HTR-8/SVneo (cell line): ENCODE data around the gene VENTX.
"Not testable (repeated sequence)": the region's sequence is repeated elsewhere in the genome, so short reads cannot be mapped to it uniquely, and the experiment has no call there.

Source experiments
- DNase-seq: peaks from one replicate; pipeline ENCODE4 v3.0.0; 2011; ENCODE audit warnings: low spot score, mixed read lengths; ENCODE audit not compliant: insufficient read length
- FAIRE-seq: peaks from 2 replicates; lab custom pipeline; 2011; peaks lifted over from hg19 to GRCh38; lab: Jason Lieb, UNC

Gene VENTX

DNA sequence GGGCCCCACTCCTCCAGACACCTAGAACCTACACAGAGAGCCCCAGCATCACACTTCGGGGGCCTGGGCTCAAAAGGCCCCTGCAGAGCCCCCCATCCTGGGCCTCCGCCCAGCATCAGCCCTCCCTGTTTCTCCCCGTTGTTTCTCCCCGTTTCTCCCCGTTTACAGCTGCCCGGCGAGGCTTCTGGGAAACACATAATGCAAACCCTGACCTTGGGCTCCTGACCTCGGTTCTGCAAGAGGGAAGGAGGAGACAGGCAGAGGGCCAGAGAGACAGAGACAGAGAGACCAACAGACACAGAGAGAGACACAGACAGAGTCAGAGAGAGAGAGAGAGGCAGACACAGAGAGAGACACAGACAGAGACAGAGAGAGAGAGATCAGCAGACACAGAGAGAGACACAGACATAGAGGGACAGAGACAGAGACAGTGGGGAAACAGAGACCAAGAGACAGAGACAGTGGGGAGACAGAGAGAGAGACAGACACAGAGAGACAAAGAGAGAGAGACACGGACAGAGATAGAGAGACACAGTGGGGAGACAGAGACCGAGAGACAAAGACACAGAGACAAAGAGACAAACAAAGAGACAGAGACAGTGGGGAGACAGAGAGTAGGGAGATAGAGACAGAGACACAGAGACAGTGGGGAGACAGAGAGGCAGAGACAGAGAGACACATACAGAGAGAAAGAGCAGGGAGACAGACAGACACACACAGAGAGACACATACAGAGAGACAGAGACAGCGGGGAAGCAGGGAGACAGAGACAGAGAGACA is 12.5 kb downstream of the VENTX start:
- DNase-seq (no peak), FAIRE-seq (no peak)

DNA sequence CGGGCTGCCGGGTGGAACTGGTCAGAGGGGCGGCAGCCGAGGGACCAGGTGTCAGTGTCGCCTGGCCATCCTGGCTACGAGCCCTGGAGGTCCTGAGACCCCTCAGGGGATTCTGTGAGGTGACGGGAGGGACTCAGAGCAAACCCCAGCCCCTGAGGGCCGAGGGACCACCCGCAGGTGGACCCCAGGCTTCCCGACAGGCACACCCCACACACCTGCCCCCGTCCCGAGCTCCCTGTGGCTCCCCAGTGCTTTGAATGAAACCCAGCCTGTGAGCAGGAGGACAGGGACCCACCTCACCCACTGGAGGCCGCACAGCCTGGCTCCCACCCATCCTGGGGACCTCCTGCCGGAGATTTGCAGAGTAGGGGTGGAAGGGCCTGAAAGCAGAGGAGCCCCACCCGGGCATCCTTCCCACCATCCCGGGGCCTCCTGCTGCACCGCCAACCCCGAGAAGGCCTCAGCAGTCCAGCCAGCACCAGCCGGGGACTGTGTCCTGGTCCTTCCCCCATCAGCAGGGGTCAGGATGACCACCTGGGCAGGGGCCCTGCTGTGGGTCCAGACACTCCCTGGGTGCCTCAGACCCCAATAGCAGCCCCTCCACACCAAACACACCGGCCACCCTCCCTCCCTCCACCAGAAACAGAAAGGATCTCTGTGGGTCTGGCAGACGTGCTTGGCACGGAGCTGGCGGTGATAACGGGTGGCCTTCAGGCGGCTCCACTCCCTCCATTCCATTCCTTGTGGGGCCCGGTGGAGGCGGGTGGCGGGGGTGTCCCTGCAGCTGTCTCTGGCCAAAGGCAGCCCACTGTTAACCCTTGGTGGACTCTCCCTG is 13.9 kb downstream of the VENTX start:
- FAIRE-seq (no peak), DNase-seq (no peak)

DNA sequence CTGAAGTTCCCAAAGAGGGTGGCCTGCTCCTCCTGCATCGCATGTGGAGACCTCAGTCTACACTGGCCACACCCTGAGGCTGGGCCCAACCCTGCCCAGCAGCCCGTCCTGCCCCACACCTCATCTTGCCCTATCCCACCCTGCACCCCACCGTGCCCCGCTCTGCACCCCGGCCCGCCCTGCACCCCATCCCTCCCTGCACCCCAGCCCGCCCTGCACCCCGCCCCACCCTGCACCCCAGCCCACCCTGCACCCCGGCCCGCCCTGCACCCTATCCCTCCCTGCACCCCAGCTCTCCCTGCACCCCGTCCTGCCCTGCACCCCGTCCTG is 14.5 kb downstream of the VENTX start:
- no peak for DNase-seq
- FAIRE-seq, result no peak

DNA sequence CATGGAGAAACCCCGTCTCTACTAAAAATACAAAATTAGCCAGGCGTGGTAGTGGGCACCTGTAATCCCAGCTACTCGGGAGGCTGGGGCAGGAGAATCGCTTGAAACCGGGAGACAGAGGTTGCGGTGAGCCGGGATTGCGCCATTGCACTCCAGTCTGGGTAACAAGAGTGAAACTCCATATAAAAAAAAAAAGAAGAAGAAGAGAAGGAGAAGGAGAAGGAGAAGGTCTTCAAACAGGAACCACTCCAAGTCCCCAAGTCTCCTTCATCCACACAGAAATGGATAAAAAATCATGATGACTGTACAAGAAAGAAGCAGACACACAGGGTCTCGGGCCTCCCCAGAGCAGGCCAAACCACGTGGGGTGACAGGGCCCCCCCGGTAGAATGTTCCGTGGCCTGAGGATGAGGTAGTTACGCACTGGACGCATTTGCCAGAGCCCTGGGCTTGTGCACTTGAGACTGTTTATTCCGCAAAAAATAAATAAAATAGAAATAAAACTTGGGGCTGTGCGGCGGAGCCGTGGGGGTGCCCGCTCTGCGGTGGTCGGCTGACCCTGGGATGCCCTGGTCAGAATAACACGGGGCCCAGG is 15.8 kb downstream of the VENTX start:
- FAIRE-seq (no peak), DNase-seq (no peak)

DNA sequence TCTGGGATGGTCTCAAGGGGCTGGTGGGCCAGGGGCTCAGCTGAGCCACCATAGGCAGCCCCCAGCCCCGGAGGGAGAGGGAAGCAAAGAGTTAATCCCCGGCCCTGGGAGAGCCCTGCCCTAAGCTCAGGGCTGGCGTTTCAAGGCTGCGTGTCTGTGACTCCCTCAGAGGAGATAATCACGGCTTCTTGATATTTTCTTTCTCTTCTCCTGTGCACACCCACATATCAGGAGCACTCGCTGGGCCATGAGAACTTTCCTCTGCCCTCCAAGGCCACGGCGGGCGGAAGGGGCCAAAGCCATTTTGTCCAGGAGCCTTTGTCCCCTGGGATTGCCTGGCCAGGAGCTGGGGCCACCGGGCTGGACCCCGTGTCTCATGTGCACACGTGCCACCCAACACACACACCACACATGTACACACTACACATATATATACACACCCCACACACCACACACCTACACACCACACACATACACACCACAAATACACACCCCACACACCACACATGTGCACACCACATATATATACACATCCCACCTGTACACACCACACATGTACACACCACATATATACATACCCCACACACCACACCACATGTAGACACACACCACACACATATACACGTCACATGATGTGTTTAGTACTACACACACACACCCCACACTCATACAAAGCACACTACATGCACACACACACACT is 16.9 kb downstream of the VENTX start:
- DNase-seq (no peak), FAIRE-seq (peak; percentile 90)

DNA sequence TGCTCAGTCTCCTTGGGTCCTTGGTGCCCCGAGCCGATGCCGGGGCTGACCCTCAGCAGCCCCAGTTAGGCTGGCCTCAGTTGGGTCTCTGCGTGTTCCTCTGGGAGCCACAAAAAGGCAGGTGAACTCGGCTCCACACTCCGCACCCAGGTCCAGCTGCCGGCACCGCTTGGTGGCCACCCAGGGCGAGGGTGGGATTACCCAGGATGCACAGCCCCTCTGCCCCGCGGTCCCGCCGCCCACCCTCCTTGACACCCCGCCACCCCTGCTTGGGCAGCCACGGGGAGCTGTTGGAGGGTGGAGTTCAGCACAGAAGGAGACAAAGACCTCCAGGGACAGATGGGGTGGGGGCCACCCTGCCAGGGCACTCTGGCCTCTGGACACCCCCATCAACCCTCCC is 17.7 kb downstream of the VENTX start:
- DNase-seq, result no peak
- no peak for FAIRE-seq

GRCh38 chr10:133257489-133258065 is 19.9 kb downstream of the VENTX start:
- FAIRE-seq, result no peak
- DNase-seq, result no peak

- DNase-seq, result no peak
- FAIRE-seq, result no peak
These were observed 20.6 kb downstream of the VENTX start for GRCh38 chr10:133258066-133258817.

DNA sequence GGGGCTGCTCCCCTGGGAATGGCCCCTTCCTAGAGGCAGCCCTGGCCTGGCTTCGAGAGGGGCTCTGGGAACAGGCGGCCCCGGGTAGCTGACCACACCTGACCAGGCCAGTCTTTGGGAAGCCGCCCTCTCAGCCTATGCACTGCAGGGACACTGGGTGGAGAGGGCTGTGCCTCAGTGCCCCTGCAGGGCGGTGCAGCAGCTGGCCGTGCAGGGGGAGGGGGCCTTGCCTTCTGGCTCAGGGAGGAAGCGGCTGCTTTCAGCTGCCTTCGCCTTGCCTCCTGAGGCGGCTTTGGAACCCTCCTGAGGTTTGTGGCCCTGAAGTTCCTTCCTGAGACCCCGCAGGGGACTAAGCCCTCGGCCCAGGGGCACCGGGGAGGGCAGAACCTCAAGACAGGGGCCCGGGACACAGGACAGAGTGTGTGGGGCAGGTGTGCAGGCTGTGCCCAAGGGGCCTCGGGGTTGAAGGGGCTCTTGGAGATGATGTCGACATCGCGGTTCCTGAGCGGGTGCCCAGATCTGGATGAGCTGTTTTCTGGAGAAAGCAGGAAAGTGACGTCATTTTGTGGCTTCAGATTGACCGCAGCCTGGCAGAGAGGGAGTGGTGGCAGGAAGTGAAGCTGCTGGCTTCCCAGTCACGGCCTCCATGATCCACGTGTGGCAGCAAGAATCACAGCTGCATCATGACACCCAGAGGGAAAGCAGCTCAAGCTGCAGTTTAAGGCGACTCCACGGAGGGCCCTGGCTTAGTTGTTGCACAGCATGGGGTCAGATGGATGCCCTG is 21.4 kb downstream of the VENTX start:
- DNase-seq (peak; percentile 88), FAIRE-seq (peak; percentile 95)

GRCh38 chr10:133259602-133259989 is 21.9 kb downstream of the VENTX start:
- no peak for DNase-seq
- no peak for FAIRE-seq

GRCh38 chr10:133260895-133261725 is 23.5 kb downstream of the VENTX start:
- FAIRE-seq (no peak), DNase-seq (no peak)

GRCh38 chr10:133261726-133262325 is 24.2 kb downstream of the VENTX start:
- peak; percentile 48 for DNase-seq
- FAIRE-seq, result no peak

DNA sequence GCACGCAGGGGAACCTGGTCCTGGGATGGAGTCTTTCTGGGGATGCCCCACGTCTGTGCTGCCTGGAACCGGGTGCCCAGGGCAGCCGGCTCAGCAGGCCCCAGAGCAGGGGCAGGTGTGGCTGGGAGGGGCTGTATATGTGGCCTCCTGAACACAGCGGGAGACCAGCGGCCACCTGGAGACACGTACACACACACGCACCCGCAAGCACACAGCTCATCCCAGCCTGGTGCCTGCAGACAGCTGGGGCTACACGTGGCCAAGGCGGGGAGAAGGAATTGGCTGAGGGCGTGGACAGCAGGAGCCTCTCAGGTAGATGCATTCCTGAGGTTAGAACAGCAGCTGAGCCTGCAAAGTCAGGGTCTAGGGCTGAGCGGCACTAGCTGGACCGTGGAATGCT is 25.0 kb downstream of the VENTX start:
- no peak for FAIRE-seq
- no peak for DNase-seq

GRCh38 chr10:133263674-133264073 is 26.0 kb downstream of the VENTX start:
- DNase-seq, result no peak
- FAIRE-seq, result no peak

DNA sequence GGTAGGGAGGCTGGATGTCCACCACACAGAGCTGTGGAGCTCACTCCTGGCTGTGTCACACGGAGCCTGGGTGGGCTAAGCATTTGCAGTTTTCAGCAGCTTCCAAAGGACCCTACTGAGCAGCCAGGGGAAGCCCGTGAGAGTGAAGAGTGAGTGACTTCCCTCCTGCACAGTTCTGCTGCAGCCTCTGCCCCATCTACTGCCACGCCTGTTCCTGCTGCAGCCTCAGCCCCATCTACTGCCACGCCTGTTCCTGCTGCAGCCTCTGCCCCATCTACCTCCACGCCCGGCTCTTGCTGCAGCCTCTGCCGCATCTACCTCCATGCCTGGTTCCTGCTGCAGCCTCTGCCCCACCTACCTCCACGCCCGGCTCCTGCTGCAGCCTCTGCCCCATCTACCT is 26.8 kb downstream of the VENTX start:
- no peak for FAIRE-seq
- DNase-seq, result no peak

DNA sequence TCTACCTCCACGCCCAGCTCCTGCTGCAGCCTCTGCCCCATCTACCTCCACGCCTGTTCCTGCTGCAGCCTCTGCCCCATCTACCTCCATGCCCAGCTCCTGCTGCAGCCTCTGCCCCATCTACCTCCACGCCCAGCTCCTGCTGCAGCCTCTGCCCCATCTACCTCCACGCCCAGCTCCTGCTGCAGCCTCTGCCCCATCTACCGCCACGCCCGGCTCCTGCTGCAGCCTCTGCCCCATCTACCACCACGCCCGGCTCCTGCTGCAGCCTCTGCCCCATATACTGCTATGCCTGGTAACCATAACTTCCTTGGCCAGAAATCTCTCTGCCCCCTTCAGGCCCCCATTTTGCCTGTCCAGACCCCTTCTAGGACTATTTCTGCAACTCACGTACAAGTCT is 27.4 kb downstream of the VENTX start:
- not testable (repeated sequence) for FAIRE-seq, DNase-seq

DNA sequence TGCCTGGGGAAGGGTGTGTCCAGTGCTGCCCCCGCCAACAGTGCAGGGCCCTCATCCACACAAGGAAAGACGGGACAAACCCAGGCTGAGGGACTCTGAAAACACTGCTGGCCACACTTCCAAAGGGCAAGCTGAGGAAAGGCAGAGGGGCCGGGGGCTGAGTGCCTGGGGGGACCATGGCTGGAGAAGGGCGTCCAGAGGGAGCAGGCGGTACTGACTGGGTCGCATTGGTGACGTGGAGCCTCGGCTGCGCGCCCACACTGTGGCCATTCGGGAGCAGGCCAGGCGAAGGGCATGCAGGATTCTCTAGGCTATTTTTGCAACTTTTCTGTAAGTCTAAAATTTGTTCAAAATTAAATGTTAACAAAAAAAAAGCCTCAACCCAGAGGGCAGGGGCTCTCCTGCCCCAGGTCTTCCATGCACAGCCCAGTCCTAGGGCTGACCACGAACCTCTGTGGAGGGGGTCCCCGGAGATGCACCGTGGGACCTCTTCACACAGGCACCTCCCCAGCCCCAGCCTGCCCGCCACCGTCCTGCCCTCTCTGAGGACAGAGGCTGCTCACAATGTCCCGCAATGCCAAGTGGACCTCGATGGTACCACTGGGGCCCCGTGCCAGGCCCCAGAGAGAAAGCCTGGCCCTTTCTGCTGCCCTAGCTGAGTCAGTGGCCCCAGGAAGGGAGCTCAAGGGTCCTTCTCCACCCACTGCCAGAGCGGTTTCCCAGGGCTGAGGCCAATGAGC is 28.6 kb downstream of the VENTX start:
- DNase-seq, result no peak
- FAIRE-seq, result no peak
